Mucosa of descending colon (tissue), 3 donors: ENCODE data around the gene GDF11. TPM values are rescaled to one million over a fixed set of nuclear protein-coding genes. Genes with fewer than 3 reads are reported as not detected.

Experiments used
- ATAC-seq: fragments of 200-7000 bp; cut with Tn5 transposase; one replicate; pipeline ENCODE4 v1.9.1; 2020; ENCODE audit warnings: mild to moderate bottlenecking, moderate library complexity
- DNase-seq, 3 donors: peaks; one replicate each; pipeline ENCODE4 v3.0.0-alpha.2; 2020
- H3K36me3 ChIP-seq: fragments of 200-600 bp; one replicate; pipeline ENCODE4 v1.8.0; 2021; ENCODE audit warnings: low read depth, mild to moderate bottlenecking
- H3K4me1 ChIP-seq: fragments of 200-600 bp; one replicate; pipeline ENCODE4 v1.8.0; 2021; ENCODE audit warnings: low read depth, mild to moderate bottlenecking
- H3K4me3 ChIP-seq: fragments of 200-600 bp; one replicate; pipeline ENCODE4 v1.8.0; 2021; ENCODE audit warnings: mild to moderate bottlenecking
- H3K9me3 ChIP-seq: fragments of 200-600 bp; one replicate; pipeline ENCODE4 v1.8.0; 2021; ENCODE audit warnings: mild to moderate bottlenecking
- CTCF ChIP-seq: fragments of 200-600 bp; IDR thresholded peaks from one replicate; pipeline ENCODE4 v1.8.0; 2022; ENCODE audit warnings: antibody characterized with exemption, mild to moderate bottlenecking
- intact Hi-C, 2 donors: fragments of 100-400 bp; cut with DNase I in 1 of 2; cut with micrococcal nuclease in 1 of 2; formaldehyde crosslinking; loops; one replicate each; pipeline versions ENCODE4 v1.11.0 to v1.11.1; 2022; cut with DNase I, micrococcal nuclease
- total RNA-seq, 3 donors: library from RNA; stranded (reverse); fragmentation: NEBNext Ultra II Directional in 2 of 3; extraction: Animal tissue kit (Norgen Biotek cat#: 25700) in 2 of 3; gene quantifications; one replicate each; pipeline versions ENCODE4 v1.2.1 to v1.2.4, GENCODE V29; 2021 to 2023
- donor health status: DM: no; HTN: no; CAD: no; lungs with moderate emphysema.
- donor health status: DM: no; HTN: no; CAD: no.
- donor health status: DM: no; HTN: yes; CAD: no.

The GDF11 gene
- total RNA-seq, 3 donors from 2014 or later: 1.0 to 13.8 (median 2.8) TPM

DNA sequence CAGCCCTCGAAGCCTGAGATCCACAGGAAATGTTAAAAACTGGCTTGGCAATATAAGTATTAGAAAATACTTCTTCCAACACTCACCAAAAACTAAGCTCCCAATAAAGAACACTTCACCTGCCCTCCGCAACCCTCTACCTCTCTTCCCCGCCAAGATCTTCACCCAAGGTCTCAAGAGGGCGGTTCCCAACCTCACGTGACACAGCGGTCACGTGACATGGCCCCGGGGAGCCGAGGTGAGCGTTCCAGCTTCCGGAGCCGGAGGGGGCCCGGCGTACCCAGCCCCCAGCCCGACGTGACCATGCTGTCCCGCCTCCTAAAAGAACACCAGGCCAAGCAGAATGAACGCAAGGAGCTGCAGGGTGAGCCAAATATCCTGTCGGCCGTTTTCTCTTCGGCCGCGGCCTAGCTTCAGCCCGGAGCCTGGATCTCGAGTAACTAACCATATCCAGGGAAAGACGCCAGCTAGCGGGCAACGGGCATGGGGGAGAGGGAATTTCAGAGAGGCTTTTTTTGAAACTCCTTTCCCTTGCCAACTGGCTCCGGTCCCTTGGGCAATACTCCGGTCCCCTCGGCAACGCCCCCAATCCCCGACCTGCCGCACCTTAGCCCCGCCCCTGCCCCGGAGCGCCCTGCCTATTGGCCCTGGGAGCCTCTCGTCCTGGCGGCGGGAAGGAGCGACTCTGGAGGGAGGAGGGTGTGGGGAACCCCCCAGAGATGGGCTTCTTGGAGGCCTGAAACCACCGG is 26.9 kb upstream of the GDF11 start, which contains the start of gene BLOC1S1:
Gene BLOC1S1, plus strand, starts transcription at position 214 of the 749 bp plus-strand sequence. Its CDS starts 6 bp downstream, at position 220.
- ATAC-seq: peak; percentile 80
- peaks cover 44% of the 10 kb centered on the region for H3K4me1 ChIP-seq

DNA sequence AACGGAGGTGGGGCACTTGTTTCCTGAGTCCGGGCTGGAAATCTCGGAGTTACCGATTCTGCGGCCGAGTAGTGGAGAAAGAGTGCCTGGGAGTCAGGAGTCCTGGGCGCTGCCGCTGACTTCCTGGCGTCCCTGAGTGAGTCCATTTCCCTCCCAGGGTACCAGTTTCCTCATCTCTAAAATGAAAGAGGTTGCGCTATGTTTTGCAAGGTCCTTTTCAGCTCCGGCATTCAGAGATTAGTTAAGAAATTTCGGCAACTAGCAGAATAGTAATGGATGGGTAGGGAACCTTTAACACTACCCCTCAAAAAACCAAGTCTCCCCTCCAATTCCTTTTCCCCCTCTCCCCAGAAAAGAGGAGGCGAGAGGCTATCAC is 26.4 kb upstream of the GDF11 start:
- TF ChIP-seq CTCF: no peak
- intact Hi-C loops: no loop called here
- no peak for DNase-seq
- H3K36me3 ChIP-seq: no peaks in the 10 kb centered on the region
- peak; percentile 11 for ATAC-seq
- H3K9me3 ChIP-seq: no peaks in the 10 kb centered on the region
- H3K4me1 ChIP-seq: peaks cover 50% of the 10 kb centered on the region
- H3K4me3 ChIP-seq: peak overlapping the region; percentile 87

More for the DNA sequence above, 26.9 kb upstream of the GDF11 start, which contains the start of gene BLOC1S1:
- Histone ChIP-seq H3K9me3 (no peaks in the 10 kb centered on the region), H3K4me3 (peak within 1 kb of the TSS; percentile 87), H3K36me3 (no peaks in the 10 kb centered on the region)
- TF ChIP-seq CTCF: no peak
- intact Hi-C loops: no loop called here
- DNase-seq: peak; percentile 96 to 97 (median 96)

GRCh38 chr12:55717011-55718007 is 25.6 kb upstream of the GDF11 start:
- ATAC-seq: peak; percentile 23
- H3K36me3 ChIP-seq: no peaks in the 10 kb centered on the region
- TF ChIP-seq CTCF: no peak
- H3K9me3 ChIP-seq: no peaks in the 10 kb centered on the region
- DNase-seq: peak in 2 of 3 donors; percentile 54 to 71
- no peak overlapping the region for H3K4me3 ChIP-seq
- intact Hi-C loops: no loop called here
- peaks cover 57% of the 10 kb centered on the region for H3K4me1 ChIP-seq

DNA sequence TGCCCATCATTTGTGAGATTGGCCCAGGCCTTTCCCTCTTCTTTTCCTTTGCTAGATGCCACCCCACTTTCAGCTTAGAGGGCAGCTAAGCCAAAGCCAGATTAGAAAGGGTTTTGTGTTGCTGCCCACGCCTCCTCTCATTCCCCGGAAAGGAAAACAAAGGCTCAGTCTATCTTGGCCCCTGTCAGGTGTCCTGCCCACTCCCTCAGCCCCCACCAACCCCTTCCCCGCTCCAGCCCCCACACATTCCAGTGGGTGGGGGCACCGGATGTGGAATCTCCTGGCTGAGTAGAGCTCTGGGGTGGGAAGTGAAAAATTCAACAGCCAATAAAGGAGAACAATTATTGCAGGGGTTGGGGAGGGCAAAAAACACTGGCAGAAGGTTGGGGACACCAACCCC is 24.9 kb upstream of the GDF11 start:
- H3K9me3 ChIP-seq: no peaks in the 10 kb centered on the region
- peaks cover 59% of the 10 kb centered on the region for H3K4me1 ChIP-seq
- no peaks in the 10 kb centered on the region for H3K36me3 ChIP-seq
- no peak for ATAC-seq
- intact Hi-C loops: no loop called here
- TF ChIP-seq CTCF: no peak
- DNase-seq: peak in 1 of 3 donors; percentile 32
- H3K4me3 ChIP-seq: no peak overlapping the region

GRCh38 chr12:55718624-55719275 is 24.2 kb upstream of the GDF11 start:
- TF ChIP-seq CTCF: no peak
- ATAC-seq (no peak), DNase-seq (peak in 1 of 3 donors; percentile 30)
- Histone ChIP-seq H3K4me1 (peaks cover 64% of the 10 kb centered on the region), H3K36me3 (no peaks in the 10 kb centered on the region), H3K4me3 (no peak overlapping the region), H3K9me3 (no peaks in the 10 kb centered on the region)
- intact Hi-C loops: no loop called here
